GM23248 (cell line): ENCODE measurements around the gene R3HDM2. TPM values are rescaled to one million over a fixed set of nuclear protein-coding genes. Genes with fewer than 3 reads are reported as not detected.

Experiments
- DNase-seq: peaks from one replicate; pipeline ENCODE4 v3.0.0-alpha.2; 2015
- H2AFZ ChIP-seq: fragments of 200-600 bp; sonication (generic); 2 replicates; pipeline ENCODE4 v1.6.1; 2016; ENCODE audit warnings: antibody characterized with exemption
- H3F3A ChIP-seq: fragments of 200-600 bp; sonication (generic); 2 replicates; pipeline ENCODE4 v1.6.1; 2016; ENCODE audit warnings: mild to moderate bottlenecking, antibody characterized with exemption, mixed run types; ENCODE audit not compliant: insufficient read depth
- H3K27ac ChIP-seq: fragments of 200-600 bp; sonication (generic); 2 replicates; pipeline ENCODE4 v1.5.1; 2016; ENCODE audit warnings: mild to moderate bottlenecking
- H3K27me3 ChIP-seq: fragments of 200-600 bp; sonication (generic); replicated peaks from 2 replicates; pipeline ENCODE4 v1.6.1; 2016; ENCODE audit warnings: mild to moderate bottlenecking; ENCODE audit not compliant: insufficient read depth
- H3K36me3 ChIP-seq: fragments of 200-600 bp; sonication (generic); 2 replicates; pipeline ENCODE4 v1.6.1; 2016; ENCODE audit warnings: low read depth, mild to moderate bottlenecking
- H3K4me1 ChIP-seq: fragments of 200-600 bp; sonication (generic); 2 replicates; pipeline ENCODE4 v1.6.1; 2016; ENCODE audit warnings: mild to moderate bottlenecking; ENCODE audit not compliant: insufficient read depth
- H3K4me2 ChIP-seq: fragments of 200-600 bp; sonication (generic); one replicate; pipeline ENCODE4 v1.6.1; 2016; ENCODE audit warnings: mild to moderate bottlenecking; ENCODE audit not compliant: unreplicated experiment
- H3K4me3 ChIP-seq: fragments of 200-600 bp; sonication (generic); 2 replicates; pipeline ENCODE4 v1.5.1; 2016; ENCODE audit warnings: mild to moderate bottlenecking
- H3K79me2 ChIP-seq: fragments of 200-600 bp; sonication (generic); 2 replicates; pipeline ENCODE4 v1.6.1; 2016; ENCODE audit warnings: mild to moderate bottlenecking; ENCODE audit not compliant: insufficient read depth
- H3K9ac ChIP-seq: fragments of 200-600 bp; sonication (generic); 2 replicates; pipeline ENCODE4 v1.6.1; 2016; ENCODE audit warnings: mild to moderate bottlenecking
- H3K9me2 ChIP-seq: fragments of 200-600 bp; sonication (generic); 2 replicates; pipeline ENCODE4 v1.6.1; 2016; ENCODE audit warnings: mixed run types, mild to moderate bottlenecking, moderate library complexity; ENCODE audit not compliant: insufficient read depth
- H3K9me3 ChIP-seq: fragments of 200-600 bp; sonication (generic); one replicate; pipeline ENCODE4 v1.6.1; 2017; ENCODE audit warnings: low read depth
- H4K20me1 ChIP-seq: fragments of 200-600 bp; sonication (generic); 2 replicates; pipeline ENCODE4 v1.6.0; 2016; ENCODE audit not compliant: insufficient read depth
- EZH2 ChIP-seq: fragments of 200-600 bp; sonication (generic); IDR thresholded peaks from 2 replicates; pipeline ENCODE4 v1.6.1; 2018; ENCODE audit warnings: antibody characterized with exemption, mild to moderate bottlenecking; ENCODE audit not compliant: insufficient read depth, poor library complexity, severe bottlenecking
- EZH2phosphoT487 ChIP-seq: fragments of 200-600 bp; sonication (generic); IDR thresholded peaks from 2 replicates; pipeline ENCODE4 v1.6.1; 2018; ENCODE audit warnings: antibody characterized with exemption, moderate library complexity, mild to moderate bottlenecking, low read depth; ENCODE audit not compliant: insufficient read depth
- WGBS, 2 experiments: methylation state at CpG; one replicate each; pipeline ENCODE4 v1.1.6; 2015 to 2017; ENCODE audit warnings: low lambda C conversion rate in 2 of 2, low coverage in 1 of 2; ENCODE audit errors: missing lambda C conversion rate in 2 of 2; 5-methylcytosine and 5-hydroxymethylcytosine counted together
- in situ Hi-C: fragments of 300-500 bp; cut with MboI; formaldehyde crosslinking; loops from 2 replicates; pipeline ENCODE4 v1.15.0; 2020
- polyA plus RNA-seq: library from polyadenylated mRNA; unstranded; fragments of >200 nt; fragmentation: Nextera tagmentation; extraction: Ambion mirVana; gene quantifications from 2 replicates; pipeline ENCODE4 v1.2.1, GENCODE V29; 2016
- total RNA-seq: library from RNA; depleted of rRNA; stranded (reverse); fragments of >200 nt; shearing (Covaris generic); gene quantifications from 2 replicates; pipeline ENCODE4 v1.2.3, GENCODE V29; 2014

R3HDM2 gene
- total and polyA plus RNA-seq, 2 experiments from 2014 or later: 16.9 to 17.0 TPM

- in situ Hi-C loops: no loop called here
- no peaks in the 10 kb centered on the region for H3K9me3 ChIP-seq
- no peaks in the 10 kb centered on the region for H3K9me2 ChIP-seq
- no peak for DNase-seq
- H3K4me3 ChIP-seq: no peak overlapping the region
- no peaks in the 10 kb centered on the region for H4K20me1 ChIP-seq
- 19 to 45% methylated on average over 10 to 38 of the region's 38 CpGs for WGBS, 2 experiments
- H3K9ac ChIP-seq: no peak overlapping the region
- peaks cover 15% of the 10 kb centered on the region for H3F3A ChIP-seq
- peaks cover 5% of the 10 kb centered on the region; the same call in 1 of the 2 replicates for H3K4me1 ChIP-seq
- TF ChIP-seq EZH2: no peak
- no peak for TF ChIP-seq EZH2phosphoT487
- H2AFZ ChIP-seq: no peak overlapping the region
- H3K79me2 ChIP-seq: no peaks in the 10 kb centered on the region
- H3K27ac ChIP-seq: no peak overlapping the region
- no peak overlapping the region for H3K4me2 ChIP-seq
- H3K27me3 ChIP-seq: peaks cover 17% of the 10 kb centered on the region
- H3K36me3 ChIP-seq: no peaks in the 10 kb centered on the region
Observed at GRCh38 chr12:57219993-57220754, 210.7 kb downstream of the R3HDM2 start.

- Histone ChIP-seq H3K9ac (no peak overlapping the region), H3K79me2 (no peaks in the 10 kb centered on the region), H3K9me2 (no peaks in the 10 kb centered on the region), H3K27ac (no peak overlapping the region), H3K4me3 (no peak overlapping the region), H3K4me2 (no peak overlapping the region), H3F3A (peaks cover 22% of the 10 kb centered on the region), H3K9me3 (no peaks in the 10 kb centered on the region), H3K27me3 (peaks cover 17% of the 10 kb centered on the region), H4K20me1 (no peaks in the 10 kb centered on the region), H3K4me1 (peaks cover 5% of the 10 kb centered on the region; the same call in 1 of the 2 replicates), H3K36me3 (no peaks in the 10 kb centered on the region), H2AFZ (no peak overlapping the region)
- in situ Hi-C loops: no loop called here
- WGBS, 2 experiments: 86 to 89% methylated on average over 13 to 14 of the region's 14 CpGs
- TF ChIP-seq EZH2 (no peak), EZH2phosphoT487 (no peak)
- no peak for DNase-seq
Observed at GRCh38 chr12:57219205-57219992, 211.4 kb downstream of the R3HDM2 start.

- Histone ChIP-seq H3K36me3 (peaks cover 5% of the 10 kb centered on the region; the same call in 1 of the 2 replicates), H3K79me2 (no peaks in the 10 kb centered on the region), H3K9me2 (no peaks in the 10 kb centered on the region), H3K4me2 (no peak overlapping the region), H2AFZ (no peak overlapping the region), H3K4me1 (peaks cover 5% of the 10 kb centered on the region; the same call in 1 of the 2 replicates), H3K9me3 (no peaks in the 10 kb centered on the region), H3K27ac (no peak overlapping the region), H3K27me3 (peaks cover 17% of the 10 kb centered on the region), H3F3A (peaks cover 32% of the 10 kb centered on the region), H3K4me3 (no peak overlapping the region), H4K20me1 (no peaks in the 10 kb centered on the region), H3K9ac (no peak overlapping the region)
- TF ChIP-seq EZH2 (no peak), EZH2phosphoT487 (no peak)
- in situ Hi-C loops: no loop called here
- peak; percentile 64 for DNase-seq
- 65 to 71% methylated on average over 5 of the region's 5 CpGs for WGBS, 2 experiments
Observed at GRCh38 chr12:57218030-57218853, 212.6 kb downstream of the R3HDM2 start.
